ENCODE results near the gene CTTNBP2.

The CTTNBP2 gene

DNA sequence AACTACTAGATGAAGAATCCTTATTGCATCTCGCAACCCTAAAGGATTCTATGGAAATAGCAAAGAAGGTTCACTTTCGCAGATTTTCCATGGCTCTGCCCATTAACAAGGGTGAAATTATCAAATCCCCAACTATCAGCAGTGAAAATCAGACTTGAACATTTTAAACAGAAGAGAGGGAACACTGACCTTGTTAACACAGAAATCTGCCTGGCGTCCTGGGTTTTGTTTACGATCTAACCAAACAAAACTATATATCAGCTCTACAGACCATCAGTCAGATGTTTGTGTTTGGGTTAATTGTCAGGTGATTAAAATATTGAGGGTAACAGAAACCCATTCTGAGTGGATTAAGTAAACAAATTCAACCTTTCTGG, 1.9 kb downstream of the CTTNBP2 start:
- Histone ChIP-seq H3K79me1 (replicated peaks; ENCODE audit: low read length, poor library complexity, severe bottlenecking) (peaks cover 16% of the 10 kb centered on the region), H2BK120ac (ENCODE audit: low read depth, low read length) (no peak overlapping the region), H2BK12ac (ENCODE audit: low read length in 2 of 2) (no peak overlapping the region), H3K4me1 (ENCODE audit: control insufficient read depth, insufficient read depth, low read depth, low read length) (no peaks in the 10 kb centered on the region), H3K9me3 (ENCODE audit: control insufficient read depth, low read length) (no peaks in the 10 kb centered on the region), H3K27ac (ENCODE audit: low read length, poor library complexity, severe bottlenecking) (no peak overlapping the region), H4K91ac (ENCODE audit: low read length) (no peak overlapping the region), H3K23ac (ENCODE audit: low read length in 2 of 2) (no peak overlapping the region), H3K27me3 (ENCODE audit: control insufficient read depth in 1 of 2, insufficient read depth in 1 of 2, low read length in 2 of 2) (no peaks in the 10 kb centered on the region), H3K14ac (ENCODE audit: low read length in 2 of 2) (no peak overlapping the region), H2BK5ac (ENCODE audit: low read depth, low read length, poor library complexity, severe bottlenecking) (no peak overlapping the region), H4K8ac (ENCODE audit: low read length) (no peak overlapping the region), H2AK5ac (ENCODE audit: low read length, severe bottlenecking) (no peak overlapping the region), H3K4me3 (ENCODE audit: insufficient read depth in 1 of 2, low read depth in 1 of 2, low read length in 2 of 2) (peak overlapping the region in 1 of 2 experiments; percentile 94), H2BK15ac (ENCODE audit: low read depth, poor library complexity, severe bottlenecking) (no peak overlapping the region), H3K18ac (ENCODE audit: low read depth in 1 of 2, low read length in 2 of 2) (no peak overlapping the region), H3K36me3 (ENCODE audit: control insufficient read depth in 1 of 2, insufficient read depth in 2 of 2, low read depth in 1 of 2, low read length in 2 of 2) (no peaks in the 10 kb centered on the region), H3K4ac (ENCODE audit: low read depth in 1 of 2, low read length in 2 of 2) (no peak overlapping the region), H2AFZ (ENCODE audit: low read depth, low read length) (no peak overlapping the region), H3K9ac (ENCODE audit: low read length) (peak overlapping the region; percentile 84), H3K4me2 (ENCODE audit: low read length, poor library complexity, severe bottlenecking) (no peak overlapping the region)
- no peak for DNase-seq
- WGBS = 61% methylated on average over 2 of the region's 4 CpGs

DNA sequence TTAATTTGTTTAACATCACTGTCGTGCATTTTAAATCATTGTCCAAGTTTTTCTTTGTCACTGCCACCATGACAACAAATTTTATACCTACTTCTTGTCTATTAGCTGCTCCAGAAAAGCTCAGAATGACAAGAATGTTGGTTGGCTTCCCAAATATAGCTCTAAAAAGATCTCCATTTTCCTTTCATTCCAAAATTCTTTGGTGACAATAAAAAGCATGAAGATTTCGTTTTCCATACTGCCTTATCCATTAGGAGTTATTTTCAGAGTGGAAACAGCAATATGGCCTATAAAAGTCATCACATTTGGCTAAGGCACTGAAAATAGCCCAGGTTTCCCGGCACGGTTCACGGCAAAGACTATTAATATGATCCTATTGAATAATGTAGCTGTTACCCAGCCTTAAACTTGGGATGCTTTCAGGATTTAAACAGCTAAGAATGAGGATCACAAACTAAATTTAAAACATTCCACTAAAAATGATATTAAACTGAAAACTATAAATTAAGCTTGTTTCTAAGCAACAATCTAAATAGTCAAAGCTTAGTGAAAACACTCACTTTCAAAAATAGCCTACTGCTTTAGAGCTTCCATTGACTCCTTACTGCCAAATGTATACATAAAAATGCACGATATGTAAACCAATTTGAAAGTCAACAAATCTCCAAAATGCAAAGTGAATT, 2.7 kb downstream of the CTTNBP2 start:
- 83% methylated on average over 2 of the region's 6 CpGs for WGBS
- no peak overlapping the region for H4K8ac ChIP-seq (ENCODE audit: low read length)
- H3K4ac ChIP-seq (ENCODE audit: low read depth in 1 of 2, low read length in 2 of 2) = no peak overlapping the region

DNA sequence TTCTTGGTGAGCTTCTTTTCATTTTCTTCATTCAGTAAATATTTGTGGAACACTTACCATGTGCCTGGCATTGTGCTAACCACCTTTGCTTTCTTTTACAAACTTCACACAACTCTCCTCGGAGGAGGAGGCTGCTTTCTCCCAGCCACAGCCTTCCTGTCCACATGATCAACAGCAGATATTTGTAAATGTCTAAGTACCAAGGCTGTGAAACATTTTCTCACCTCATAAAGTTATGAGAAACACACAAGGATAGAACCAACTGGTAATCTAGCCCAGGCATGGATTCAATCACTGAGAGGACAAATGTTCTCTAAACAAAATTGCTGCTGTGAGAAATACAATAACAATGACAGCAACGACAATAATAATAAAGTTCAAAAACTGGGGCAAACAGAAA, 3.9 kb downstream of the CTTNBP2 start:
- WGBS = 27% methylated on average over 1 of the region's 2 CpGs
- no peak overlapping the region for H4K8ac ChIP-seq (ENCODE audit: low read length)
- no peaks in the 10 kb centered on the region for H3K36me3 ChIP-seq (ENCODE audit: control insufficient read depth in 1 of 2, insufficient read depth in 2 of 2, low read depth in 1 of 2, low read length in 2 of 2)

More for the DNA sequence above, 2.7 kb downstream of the CTTNBP2 start:
- no peak overlapping the region for H3K14ac ChIP-seq (ENCODE audit: low read length in 2 of 2)
- H2BK120ac ChIP-seq (ENCODE audit: low read depth, low read length) = no peak overlapping the region
- H2BK15ac ChIP-seq (ENCODE audit: low read depth, poor library complexity, severe bottlenecking) = no peak overlapping the region
- no peaks in the 10 kb centered on the region for H3K9me3 ChIP-seq (ENCODE audit: control insufficient read depth, low read length)
- no peak overlapping the region for H3K4me2 ChIP-seq (ENCODE audit: low read length, poor library complexity, severe bottlenecking)
- no peak overlapping the region for H4K91ac ChIP-seq (ENCODE audit: low read length)
- H2AFZ ChIP-seq (ENCODE audit: low read depth, low read length) = no peak overlapping the region
- no peak overlapping the region for H3K18ac ChIP-seq (ENCODE audit: low read depth in 1 of 2, low read length in 2 of 2)
- no peak for DNase-seq
- no peak overlapping the region for H2AK5ac ChIP-seq (ENCODE audit: low read length, severe bottlenecking)
- no peak overlapping the region for H3K4me3 ChIP-seq (ENCODE audit: insufficient read depth in 1 of 2, low read depth in 1 of 2, low read length in 2 of 2)
- H2BK12ac ChIP-seq (ENCODE audit: low read length in 2 of 2) = no peak overlapping the region
- no peak overlapping the region for H3K27ac ChIP-seq (ENCODE audit: low read length, poor library complexity, severe bottlenecking)
- H3K79me1 ChIP-seq (replicated peaks; ENCODE audit: low read length, poor library complexity, severe bottlenecking) = peaks cover 21% of the 10 kb centered on the region
- H3K36me3 ChIP-seq (ENCODE audit: control insufficient read depth in 1 of 2, insufficient read depth in 2 of 2, low read depth in 1 of 2, low read length in 2 of 2) = no peaks in the 10 kb centered on the region
- no peaks in the 10 kb centered on the region for H3K4me1 ChIP-seq (ENCODE audit: control insufficient read depth, insufficient read depth, low read depth, low read length)
- no peak overlapping the region for H2BK5ac ChIP-seq (ENCODE audit: low read depth, low read length, poor library complexity, severe bottlenecking)
- no peaks in the 10 kb centered on the region for H3K27me3 ChIP-seq (ENCODE audit: control insufficient read depth in 1 of 2, insufficient read depth in 1 of 2, low read length in 2 of 2)
- no peak overlapping the region for H3K23ac ChIP-seq (ENCODE audit: low read length in 2 of 2)
- no peak overlapping the region for H3K9ac ChIP-seq (ENCODE audit: low read length)

DNA sequence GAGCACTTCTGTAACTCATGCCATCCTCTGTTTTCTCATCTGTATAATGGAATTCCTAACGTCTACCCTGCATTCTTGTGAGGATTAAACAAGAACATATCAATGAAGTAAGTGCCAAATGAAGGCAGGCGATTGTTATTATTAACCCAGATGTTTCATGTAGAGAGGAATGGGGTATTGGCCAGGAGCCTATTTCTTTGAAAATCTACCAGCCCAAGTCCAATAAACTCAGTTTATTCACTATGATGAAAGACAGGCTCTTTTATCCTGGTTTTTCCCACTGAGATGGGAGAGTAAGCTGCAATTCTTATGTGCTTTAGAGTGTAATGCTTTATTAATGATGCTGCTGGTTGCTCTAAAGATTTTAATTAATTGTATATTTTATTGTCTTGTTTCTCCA, 9.6 kb downstream of the CTTNBP2 start:
- Histone ChIP-seq H3K4ac (ENCODE audit: low read depth in 1 of 2, low read length in 2 of 2) (no peak overlapping the region), H2AK5ac (ENCODE audit: low read length, severe bottlenecking) (no peak overlapping the region), H3K36me3 (ENCODE audit: control insufficient read depth in 1 of 2, insufficient read depth in 2 of 2, low read depth in 1 of 2, low read length in 2 of 2) (peaks cover 6 to 8% of the 10 kb centered on the region in 2 experiments), H2AFZ (ENCODE audit: low read depth, low read length) (no peak overlapping the region), H3K4me2 (ENCODE audit: low read length, poor library complexity, severe bottlenecking) (no peak overlapping the region), H2BK120ac (ENCODE audit: low read depth, low read length) (no peak overlapping the region), H2BK15ac (ENCODE audit: low read depth, poor library complexity, severe bottlenecking) (no peak overlapping the region), H2BK5ac (ENCODE audit: low read depth, low read length, poor library complexity, severe bottlenecking) (no peak overlapping the region), H2BK12ac (ENCODE audit: low read length in 2 of 2) (no peak overlapping the region), H3K4me3 (ENCODE audit: insufficient read depth in 1 of 2, low read depth in 1 of 2, low read length in 2 of 2) (no peak overlapping the region), H3K18ac (ENCODE audit: low read depth in 1 of 2, low read length in 2 of 2) (no peak overlapping the region), H3K23ac (ENCODE audit: low read length in 2 of 2) (no peak overlapping the region), H3K79me1 (replicated peaks; ENCODE audit: low read length, poor library complexity, severe bottlenecking) (peaks cover 23% of the 10 kb centered on the region), H3K9ac (ENCODE audit: low read length) (no peak overlapping the region), H4K91ac (ENCODE audit: low read length) (no peak overlapping the region), H3K9me3 (ENCODE audit: control insufficient read depth, low read length) (no peaks in the 10 kb centered on the region), H3K14ac (ENCODE audit: low read length in 2 of 2) (no peak overlapping the region), H3K4me1 (ENCODE audit: control insufficient read depth, insufficient read depth, low read depth, low read length) (no peaks in the 10 kb centered on the region), H4K8ac (ENCODE audit: low read length) (no peak overlapping the region), H3K27ac (ENCODE audit: low read length, poor library complexity, severe bottlenecking) (no peak overlapping the region), H3K27me3 (ENCODE audit: control insufficient read depth in 1 of 2, insufficient read depth in 1 of 2, low read length in 2 of 2) (no peaks in the 10 kb centered on the region)
- DNase-seq = no peak
- WGBS = 86% methylated on average over 2 of the region's 2 CpGs

More for the DNA sequence above, 3.9 kb downstream of the CTTNBP2 start:
- Histone ChIP-seq H3K27ac (ENCODE audit: low read length, poor library complexity, severe bottlenecking) (no peak overlapping the region), H3K9ac (ENCODE audit: low read length) (no peak overlapping the region), H3K14ac (ENCODE audit: low read length in 2 of 2) (no peak overlapping the region), H2BK12ac (ENCODE audit: low read length in 2 of 2) (no peak overlapping the region), H3K4me3 (ENCODE audit: insufficient read depth in 1 of 2, low read depth in 1 of 2, low read length in 2 of 2) (no peak overlapping the region), H3K23ac (ENCODE audit: low read length in 2 of 2) (no peak overlapping the region), H2BK15ac (ENCODE audit: low read depth, poor library complexity, severe bottlenecking) (no peak overlapping the region), H2BK5ac (ENCODE audit: low read depth, low read length, poor library complexity, severe bottlenecking) (no peak overlapping the region), H3K4me1 (ENCODE audit: control insufficient read depth, insufficient read depth, low read depth, low read length) (no peaks in the 10 kb centered on the region), H4K91ac (ENCODE audit: low read length) (no peak overlapping the region), H3K4ac (ENCODE audit: low read depth in 1 of 2, low read length in 2 of 2) (no peak overlapping the region), H3K4me2 (ENCODE audit: low read length, poor library complexity, severe bottlenecking) (no peak overlapping the region), H2BK120ac (ENCODE audit: low read depth, low read length) (no peak overlapping the region), H3K9me3 (ENCODE audit: control insufficient read depth, low read length) (no peaks in the 10 kb centered on the region), H3K27me3 (ENCODE audit: control insufficient read depth in 1 of 2, insufficient read depth in 1 of 2, low read length in 2 of 2) (no peaks in the 10 kb centered on the region), H2AK5ac (ENCODE audit: low read length, severe bottlenecking) (no peak overlapping the region), H3K79me1 (replicated peaks; ENCODE audit: low read length, poor library complexity, severe bottlenecking) (peaks cover 21% of the 10 kb centered on the region), H2AFZ (ENCODE audit: low read depth, low read length) (no peak overlapping the region), H3K18ac (ENCODE audit: low read depth in 1 of 2, low read length in 2 of 2) (no peak overlapping the region)
- DNase-seq = no peak
